Measurements from ENCODE around the gene TBCD.
A peak's percentile ranks its signal among the peaks of the same experiment; 100 is the strongest.
"Not testable (repeated sequence)": the region's sequence is repeated elsewhere in the genome, so short reads cannot be mapped to it uniquely, and the experiment has no call there.

The TBCD gene

GRCh38 chr17:82729479-82730260, 22.2 kb upstream of the TBCD start:
- DNase-seq: no peak

GRCh38 chr17:82732118-82732743, 19.6 kb upstream of the TBCD start:
- DNase-seq: no peak

- peak; percentile 44 for DNase-seq
Observed at GRCh38 chr17:82734987-82735866, 16.6 kb upstream of the TBCD start, which contains the start of gene FN3K. FN3K (plus strand) TSS chr17:82735615; CDS start chr17:82735637, 22 bp downstream.

GRCh38 chr17:82736511-82737185, 15.2 kb upstream of the TBCD start:
- no peak for DNase-seq

- no peak for DNase-seq
Observed at GRCh38 chr17:82737967-82738877, 13.6 kb upstream of the TBCD start.

GRCh38 chr17:82740906-82741759, 10.7 kb upstream of the TBCD start:
- DNase-seq: no peak

- no peak for DNase-seq
Observed at GRCh38 chr17:82743344-82744219, 8.3 kb upstream of the TBCD start.

GRCh38 chr17:82744736-82745135, 7.1 kb upstream of the TBCD start:
- not testable (repeated sequence) for DNase-seq

- no peak for DNase-seq
Observed at GRCh38 chr17:82745524-82745923, 6.3 kb upstream of the TBCD start.

- no peak for DNase-seq
Observed at GRCh38 chr17:82748756-82749155, 3.1 kb upstream of the TBCD start.

- DNase-seq: no peak
Observed at GRCh38 chr17:82750241-82750908, 1.5 kb upstream of the TBCD start.

- no peak for DNase-seq
Observed at GRCh38 chr17:82751171-82751570, 694 bp upstream of the TBCD start.

- no peak for DNase-seq
Observed at GRCh38 chr17:82752371-82753200, 721 bp downstream of the TBCD start.

GRCh38 chr17:82753201-82753464, 1.3 kb downstream of the TBCD start:
- no peak for DNase-seq

- no peak for DNase-seq
Observed at GRCh38 chr17:82754297-82755208, 2.7 kb downstream of the TBCD start.

GRCh38 chr17:82756166-82756565, 4.3 kb downstream of the TBCD start:
- DNase-seq: no peak

- no peak for DNase-seq
Observed at GRCh38 chr17:82765371-82765770, 13.5 kb downstream of the TBCD start.
